Trophoblast cell (in vitro differentiated cells and primary cell): ENCODE results near the gene POMGNT2.

ENCODE experiments used
- DNase-seq, 2 donors: peaks; one replicate each; pipeline ENCODE4 v3.0.0-alpha.2; 2016
- H2AFZ ChIP-seq: 2 replicates; pipeline ENCODE4 v1.6.1; 2013; ENCODE audit warnings: low read length, moderate library complexity, mild to moderate bottlenecking; ENCODE audit not compliant: insufficient read depth, poor library complexity
- H2AK5ac ChIP-seq: 2 replicates; pipeline ENCODE4 v1.6.1; 2013; ENCODE audit warnings: mild to moderate bottlenecking, low read length
- H2BK120ac ChIP-seq: 2 replicates; pipeline ENCODE4 v1.6.1; 2013; ENCODE audit warnings: low read length, mild to moderate bottlenecking, moderate library complexity; ENCODE audit not compliant: insufficient read depth, poor library complexity
- H2BK12ac ChIP-seq: 2 replicates; pipeline ENCODE4 v1.6.1; 2013; ENCODE audit warnings: mild to moderate bottlenecking, low read length, moderate library complexity
- H2BK5ac ChIP-seq: 2 replicates; pipeline ENCODE4 v1.6.1; 2013; ENCODE audit warnings: low read length, low read depth, moderate library complexity, mild to moderate bottlenecking; ENCODE audit not compliant: poor library complexity
- H3K14ac ChIP-seq: 2 replicates; pipeline ENCODE4 v1.6.1; 2013; ENCODE audit warnings: mild to moderate bottlenecking, low read length
- H3K18ac ChIP-seq: 2 replicates; pipeline ENCODE4 v1.6.1; 2013; ENCODE audit warnings: mild to moderate bottlenecking, low read length
- H3K23ac ChIP-seq: 2 replicates; pipeline ENCODE4 v1.6.1; 2013; ENCODE audit warnings: low read length
- H3K27ac ChIP-seq: 2 replicates; pipeline ENCODE4 v1.5.1; 2013; ENCODE audit warnings: low read depth, mild to moderate bottlenecking, inconsistent platforms, low read length, moderate library complexity
- H3K27me3 ChIP-seq: 2 replicates; pipeline ENCODE4 v1.6.1; 2013; ENCODE audit warnings: inconsistent platforms, mild to moderate bottlenecking, low read length, moderate library complexity; ENCODE audit not compliant: insufficient read depth
- H3K36me3 ChIP-seq, 2 experiments: 1 replicate in 1 of 2; 2 replicates in 1 of 2; pipeline ENCODE4 v1.6.1; 2013; ENCODE audit warnings: low read length in 2 of 2, mild to moderate bottlenecking in 2 of 2, moderate library complexity in 1 of 2; ENCODE audit not compliant: insufficient read depth in 2 of 2, control insufficient read depth in 1 of 2
- H3K4ac ChIP-seq: 2 replicates; pipeline ENCODE4 v1.6.1; 2013; ENCODE audit warnings: low read depth, mild to moderate bottlenecking, low read length, moderate library complexity
- H3K4me1 ChIP-seq, 2 experiments: 1 replicate in 1 of 2; 2 replicates in 1 of 2; pipeline ENCODE4 v1.6.1; 2013; ENCODE audit warnings: low read length in 2 of 2, mild to moderate bottlenecking in 2 of 2, moderate library complexity in 1 of 2; ENCODE audit not compliant: insufficient read depth in 2 of 2, control insufficient read depth in 1 of 2
- H3K4me2 ChIP-seq: 2 replicates; pipeline ENCODE4 v1.6.1; 2013; ENCODE audit warnings: inconsistent platforms, mild to moderate bottlenecking, low read length, moderate library complexity
- H3K4me3 ChIP-seq: 2 replicates; pipeline ENCODE4 v1.5.1; 2013; ENCODE audit warnings: mild to moderate bottlenecking, low read depth, low read length, inconsistent platforms
- H3K79me1 ChIP-seq: one replicate; pipeline ENCODE4 v1.6.1; 2013; ENCODE audit warnings: low read length
- H3K79me2 ChIP-seq: 2 replicates; pipeline ENCODE4 v1.6.1; 2013; ENCODE audit warnings: low read length, mild to moderate bottlenecking; ENCODE audit not compliant: control insufficient read depth, insufficient read depth, poor library complexity
- H3K9ac ChIP-seq: 2 replicates; pipeline ENCODE4 v1.6.1; 2013; ENCODE audit warnings: mild to moderate bottlenecking, low read length
- H3K9me3 ChIP-seq: 2 replicates; pipeline ENCODE4 v1.6.1; 2013; ENCODE audit warnings: low read depth, mild to moderate bottlenecking, control low read depth, inconsistent platforms, low read length; ENCODE audit not compliant: insufficient read depth
- H4K12ac ChIP-seq: 2 replicates; pipeline ENCODE4 v1.6.1; 2013; ENCODE audit warnings: low read depth, mild to moderate bottlenecking, low read length, moderate library complexity
- H4K8ac ChIP-seq: 2 replicates; pipeline ENCODE4 v1.6.1; 2013; ENCODE audit warnings: low read depth, mild to moderate bottlenecking, low read length, moderate library complexity
- H4K91ac ChIP-seq: one replicate; pipeline ENCODE4 v1.6.1; 2013; ENCODE audit warnings: low read depth, mild to moderate bottlenecking, low read length, moderate library complexity
- WGBS: extraction: QIAGEN DNeasy Blood & Tissue Kit; methylation state at CpG from one replicate; pipeline ENCODE4 v1.1.7; 2013; ENCODE audit warnings: missing lambda C conversion rate; ENCODE audit not compliant: insufficient read length, insufficient coverage; ENCODE audit errors: extremely low coverage; 5-methylcytosine and 5-hydroxymethylcytosine counted together

POMGNT2 gene

GRCh38 chr3:43035801-43036365, 70.0 kb downstream of the POMGNT2 start:
- Histone ChIP-seq H2BK120ac (no peak overlapping the region), H2AK5ac (no peak overlapping the region), H4K91ac (no peak overlapping the region), H3K27ac (no peak overlapping the region), H3K36me3 (no peaks in the 10 kb centered on the region), H4K8ac (no peak overlapping the region), H3K18ac (no peak overlapping the region), H3K9me3 (peaks cover 3% of the 10 kb centered on the region), H3K79me1 (no peaks in the 10 kb centered on the region), H3K79me2 (no peaks in the 10 kb centered on the region), H2AFZ (no peak overlapping the region), H2BK5ac (no peak overlapping the region), H4K12ac (no peak overlapping the region), H3K9ac (no peak overlapping the region), H3K27me3 (no peaks in the 10 kb centered on the region), H3K23ac (no peak overlapping the region), H2BK12ac (no peak overlapping the region), H3K14ac (no peak overlapping the region), H3K4me1 (no peaks in the 10 kb centered on the region), H3K4ac (no peak overlapping the region), H3K4me3 (no peak overlapping the region), H3K4me2 (no peak overlapping the region)
- no CpG with 5 or more reads among the region's 5 CpGs for WGBS
- DNase-seq: no peak

- no peak overlapping the region for H3K23ac ChIP-seq
- no CpG with 5 or more reads among the region's 4 CpGs for WGBS
- no peaks in the 10 kb centered on the region for H3K27me3 ChIP-seq
- H4K8ac ChIP-seq: no peak overlapping the region
- H3K79me1 ChIP-seq: no peaks in the 10 kb centered on the region
- no peak overlapping the region for H2BK5ac ChIP-seq
- no peaks in the 10 kb centered on the region for H3K36me3 ChIP-seq
- H3K14ac ChIP-seq: no peak overlapping the region
- H3K4ac ChIP-seq: no peak overlapping the region
- H4K91ac ChIP-seq: no peak overlapping the region
- H2BK120ac ChIP-seq: no peak overlapping the region
- H3K79me2 ChIP-seq: no peaks in the 10 kb centered on the region
- peak overlapping the region; percentile 3 for H3K9ac ChIP-seq
- no peak overlapping the region for H3K18ac ChIP-seq
- H2AK5ac ChIP-seq: no peak overlapping the region
- no peak overlapping the region for H2BK12ac ChIP-seq
- H3K27ac ChIP-seq: no peak overlapping the region
- H3K4me1 ChIP-seq: no peaks in the 10 kb centered on the region
- H3K4me3 ChIP-seq: no peak overlapping the region
- DNase-seq: no peak
- peaks cover 3% of the 10 kb centered on the region for H3K9me3 ChIP-seq
- H3K4me2 ChIP-seq: no peak overlapping the region
- H4K12ac ChIP-seq: no peak overlapping the region
- no peak overlapping the region for H2AFZ ChIP-seq
Observed at GRCh38 chr3:43034911-43035310, 71.0 kb downstream of the POMGNT2 start.

DNA sequence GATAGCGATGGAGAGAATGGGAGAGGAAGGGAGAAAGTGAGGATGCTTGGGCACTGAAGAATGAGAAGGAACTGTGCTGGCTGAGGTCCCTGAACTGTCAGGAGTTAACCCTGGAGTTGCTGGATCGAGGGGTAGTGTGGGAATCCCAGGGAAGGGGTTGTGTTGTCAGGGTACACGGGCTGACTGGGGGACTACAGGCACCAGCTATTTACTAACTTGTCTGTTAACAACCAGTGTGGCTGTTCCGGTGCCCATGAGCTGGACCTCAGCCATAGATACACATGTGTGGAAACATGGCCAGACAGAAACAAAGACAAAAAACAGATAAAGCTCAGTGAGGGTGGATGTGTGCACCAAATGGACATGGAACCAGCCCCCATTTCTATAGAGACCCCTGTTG, 71.7 kb downstream of the POMGNT2 start:
- H3K4me2 ChIP-seq: no peak overlapping the region
- no peak overlapping the region for H3K18ac ChIP-seq
- H3K4me1 ChIP-seq: no peaks in the 10 kb centered on the region
- H2BK120ac ChIP-seq: no peak overlapping the region
- no peak overlapping the region for H4K12ac ChIP-seq
- no peaks in the 10 kb centered on the region for H3K36me3 ChIP-seq
- H2AK5ac ChIP-seq: no peak overlapping the region
- H3K23ac ChIP-seq: no peak overlapping the region
- H2BK12ac ChIP-seq: no peak overlapping the region
- no peak overlapping the region for H2BK5ac ChIP-seq
- H3K4me3 ChIP-seq: no peak overlapping the region
- no peak overlapping the region for H2AFZ ChIP-seq
- DNase-seq: no peak
- H3K79me1 ChIP-seq: peaks cover 1% of the 10 kb centered on the region
- 100% methylated on average over 1 of the region's 4 CpGs for WGBS
- peaks cover 3% of the 10 kb centered on the region for H3K9me3 ChIP-seq
- no peak overlapping the region for H3K27ac ChIP-seq
- no peaks in the 10 kb centered on the region for H3K27me3 ChIP-seq
- no peak overlapping the region for H3K9ac ChIP-seq
- no peak overlapping the region for H4K8ac ChIP-seq
- no peaks in the 10 kb centered on the region for H3K79me2 ChIP-seq
- H3K14ac ChIP-seq: no peak overlapping the region
- H4K91ac ChIP-seq: no peak overlapping the region
- no peak overlapping the region for H3K4ac ChIP-seq

- H2BK5ac ChIP-seq: no peak overlapping the region
- peaks cover 0 to 3% of the 10 kb centered on the region in 2 experiments for H3K4me1 ChIP-seq
- no peaks in the 10 kb centered on the region for H3K27me3 ChIP-seq
- no peak overlapping the region for H2AFZ ChIP-seq
- no peak overlapping the region for H2BK120ac ChIP-seq
- no peak overlapping the region for H4K91ac ChIP-seq
- no peak overlapping the region for H3K23ac ChIP-seq
- peaks cover 5% of the 10 kb centered on the region for H3K79me1 ChIP-seq
- H3K9me3 ChIP-seq: peaks cover 3% of the 10 kb centered on the region
- H3K27ac ChIP-seq: no peak overlapping the region
- WGBS: no CpG with 5 or more reads among the region's 23 CpGs
- no peak for DNase-seq
- H3K4me3 ChIP-seq: no peak overlapping the region
- H4K12ac ChIP-seq: no peak overlapping the region
- H3K9ac ChIP-seq: no peak overlapping the region
- H3K4ac ChIP-seq: no peak overlapping the region
- H3K4me2 ChIP-seq: no peak overlapping the region
- no peak overlapping the region for H2BK12ac ChIP-seq
- H3K18ac ChIP-seq: no peak overlapping the region
- no peak overlapping the region for H2AK5ac ChIP-seq
- H3K36me3 ChIP-seq: no peaks in the 10 kb centered on the region
- no peak overlapping the region for H4K8ac ChIP-seq
- H3K79me2 ChIP-seq: no peaks in the 10 kb centered on the region
- no peak overlapping the region for H3K14ac ChIP-seq
Observed at GRCh38 chr3:43032646-43033628, 72.9 kb downstream of the POMGNT2 start.
